GM23248 (cell line): Measurements from ENCODE around the gene ZFAND6. TPM values are rescaled to one million over a fixed set of nuclear protein-coding genes. Genes with fewer than 3 reads are reported as not detected.

Experiments used
- DNase-seq: peaks from one replicate; pipeline ENCODE4 v3.0.0-alpha.2; 2015
- H2AFZ ChIP-seq: fragments of 200-600 bp; sonication (generic); 2 replicates; pipeline ENCODE4 v1.6.1; 2016; ENCODE audit warnings: antibody characterized with exemption
- H3F3A ChIP-seq: fragments of 200-600 bp; sonication (generic); 2 replicates; pipeline ENCODE4 v1.6.1; 2016; ENCODE audit warnings: mild to moderate bottlenecking, antibody characterized with exemption, mixed run types; ENCODE audit not compliant: insufficient read depth
- H3K27ac ChIP-seq: fragments of 200-600 bp; sonication (generic); 2 replicates; pipeline ENCODE4 v1.5.1; 2016; ENCODE audit warnings: mild to moderate bottlenecking
- H3K27me3 ChIP-seq: fragments of 200-600 bp; sonication (generic); replicated peaks from 2 replicates; pipeline ENCODE4 v1.6.1; 2016; ENCODE audit warnings: mild to moderate bottlenecking; ENCODE audit not compliant: insufficient read depth
- H3K36me3 ChIP-seq: fragments of 200-600 bp; sonication (generic); 2 replicates; pipeline ENCODE4 v1.6.1; 2016; ENCODE audit warnings: low read depth, mild to moderate bottlenecking
- H3K4me1 ChIP-seq: fragments of 200-600 bp; sonication (generic); 2 replicates; pipeline ENCODE4 v1.6.1; 2016; ENCODE audit warnings: mild to moderate bottlenecking; ENCODE audit not compliant: insufficient read depth
- H3K4me2 ChIP-seq: fragments of 200-600 bp; sonication (generic); one replicate; pipeline ENCODE4 v1.6.1; 2016; ENCODE audit warnings: mild to moderate bottlenecking; ENCODE audit not compliant: unreplicated experiment
- H3K4me3 ChIP-seq: fragments of 200-600 bp; sonication (generic); 2 replicates; pipeline ENCODE4 v1.5.1; 2016; ENCODE audit warnings: mild to moderate bottlenecking
- H3K79me2 ChIP-seq: fragments of 200-600 bp; sonication (generic); 2 replicates; pipeline ENCODE4 v1.6.1; 2016; ENCODE audit warnings: mild to moderate bottlenecking; ENCODE audit not compliant: insufficient read depth
- H3K9ac ChIP-seq: fragments of 200-600 bp; sonication (generic); 2 replicates; pipeline ENCODE4 v1.6.1; 2016; ENCODE audit warnings: mild to moderate bottlenecking
- H3K9me2 ChIP-seq: fragments of 200-600 bp; sonication (generic); 2 replicates; pipeline ENCODE4 v1.6.1; 2016; ENCODE audit warnings: mixed run types, mild to moderate bottlenecking, moderate library complexity; ENCODE audit not compliant: insufficient read depth
- H3K9me3 ChIP-seq: fragments of 200-600 bp; sonication (generic); one replicate; pipeline ENCODE4 v1.6.1; 2017; ENCODE audit warnings: low read depth
- H4K20me1 ChIP-seq: fragments of 200-600 bp; sonication (generic); 2 replicates; pipeline ENCODE4 v1.6.0; 2016; ENCODE audit not compliant: insufficient read depth
- EZH2 ChIP-seq: fragments of 200-600 bp; sonication (generic); IDR thresholded peaks from 2 replicates; pipeline ENCODE4 v1.6.1; 2018; ENCODE audit warnings: antibody characterized with exemption, mild to moderate bottlenecking; ENCODE audit not compliant: insufficient read depth, poor library complexity, severe bottlenecking
- EZH2phosphoT487 ChIP-seq: fragments of 200-600 bp; sonication (generic); IDR thresholded peaks from 2 replicates; pipeline ENCODE4 v1.6.1; 2018; ENCODE audit warnings: antibody characterized with exemption, moderate library complexity, mild to moderate bottlenecking, low read depth; ENCODE audit not compliant: insufficient read depth
- WGBS, 2 experiments: methylation state at CpG; one replicate each; pipeline ENCODE4 v1.1.6; 2015 to 2017; ENCODE audit warnings: low lambda C conversion rate in 2 of 2, low coverage in 1 of 2; ENCODE audit errors: missing lambda C conversion rate in 2 of 2; 5-methylcytosine and 5-hydroxymethylcytosine counted together
- in situ Hi-C: fragments of 300-500 bp; cut with MboI; formaldehyde crosslinking; loops from 2 replicates; pipeline ENCODE4 v1.15.0; 2020
- polyA plus RNA-seq: library from polyadenylated mRNA; unstranded; fragments of >200 nt; fragmentation: Nextera tagmentation; extraction: Ambion mirVana; gene quantifications from 2 replicates; pipeline ENCODE4 v1.2.1, GENCODE V29; 2016
- total RNA-seq: library from RNA; depleted of rRNA; stranded (reverse); fragments of >200 nt; shearing (Covaris generic); gene quantifications from 2 replicates; pipeline ENCODE4 v1.2.3, GENCODE V29; 2014

Gene ZFAND6
- total and polyA plus RNA-seq, 2 experiments from 2014 or later: 101 to 104 TPM

DNA sequence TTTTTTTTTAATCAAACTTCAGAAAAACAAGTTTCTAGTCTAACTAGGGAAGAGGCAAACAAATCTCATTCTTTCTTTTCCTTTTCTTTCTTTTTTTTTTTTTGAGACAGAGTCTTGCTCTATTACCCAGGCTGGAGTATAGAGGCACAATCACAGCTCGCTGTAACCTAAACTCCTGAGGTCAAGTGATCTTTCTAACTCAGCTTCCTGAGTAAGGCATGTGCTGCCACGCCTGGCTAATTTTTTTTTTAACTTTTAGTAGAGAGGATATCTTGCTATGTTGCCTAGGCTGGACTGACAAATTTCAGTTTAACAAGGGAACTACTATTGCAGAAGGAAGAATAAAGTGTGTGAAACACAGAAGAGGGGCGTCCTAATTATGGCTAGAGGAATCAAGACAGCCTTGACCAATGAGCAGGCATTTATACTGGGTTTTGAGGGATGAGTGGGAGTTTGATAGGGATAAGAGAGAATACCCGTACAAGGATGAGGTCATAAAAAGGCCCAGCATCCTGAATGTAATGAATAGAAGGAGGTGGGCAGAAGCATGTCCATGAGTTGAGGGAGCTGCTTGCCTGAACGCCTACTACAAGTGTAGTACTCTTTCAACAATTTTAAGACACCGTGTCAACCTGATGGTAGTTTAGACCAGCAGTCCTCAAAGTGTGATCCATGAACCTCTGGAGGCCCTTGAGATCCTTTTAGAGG is 6.7 kb upstream of the ZFAND6 start:
- Histone ChIP-seq H3K27ac (no peak overlapping the region), H3K9ac (no peak overlapping the region), H3K36me3 (no peaks in the 10 kb centered on the region), H3K4me3 (no peak overlapping the region), H3K4me1 (no peaks in the 10 kb centered on the region), H3K4me2 (no peak overlapping the region), H4K20me1 (no peaks in the 10 kb centered on the region), H2AFZ (no peak overlapping the region), H3K9me2 (no peaks in the 10 kb centered on the region), H3K79me2 (no peaks in the 10 kb centered on the region), H3K9me3 (no peaks in the 10 kb centered on the region), H3F3A (no peaks in the 10 kb centered on the region), H3K27me3 (no peaks in the 10 kb centered on the region)
- in situ Hi-C loops: no loop called here
- no peak for TF ChIP-seq EZH2phosphoT487
- TF ChIP-seq EZH2: no peak
- 75 to 76% methylated on average over 6 of the region's 6 CpGs for WGBS, 2 experiments
- no peak for DNase-seq

DNA sequence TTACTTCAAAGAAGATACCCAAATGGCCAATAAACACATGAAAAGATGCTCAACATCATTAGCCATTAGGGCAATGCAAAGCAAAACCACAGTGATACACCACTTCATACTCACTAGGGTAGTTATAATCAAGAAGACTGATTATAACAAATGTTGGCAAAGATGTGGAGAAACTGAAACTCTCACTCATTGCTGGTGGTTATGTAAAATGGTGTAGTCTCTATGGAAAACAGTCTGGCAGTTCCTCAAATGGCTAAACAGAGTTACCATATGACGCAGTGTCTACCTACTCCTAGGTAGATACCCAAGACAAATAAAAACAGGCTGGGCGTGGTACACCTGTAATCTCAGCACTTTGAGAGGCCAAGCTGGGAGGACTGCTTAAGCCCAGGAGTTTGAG is 3.5 kb upstream of the ZFAND6 start:
- peaks cover 6% of the 10 kb centered on the region for H3F3A ChIP-seq
- TF ChIP-seq EZH2phosphoT487 (no peak), EZH2 (no peak)
- no peak for DNase-seq
- no peak overlapping the region for H3K27ac ChIP-seq
- no peaks in the 10 kb centered on the region for H3K9me2 ChIP-seq
- H3K79me2 ChIP-seq: peaks cover 4% of the 10 kb centered on the region
- WGBS, 2 experiments: 63 to 65% methylated on average over 2 of the region's 2 CpGs
- H3K9me3 ChIP-seq: no peaks in the 10 kb centered on the region
- no peaks in the 10 kb centered on the region for H4K20me1 ChIP-seq
- H3K4me1 ChIP-seq: no peaks in the 10 kb centered on the region
- H3K9ac ChIP-seq: no peak overlapping the region
- in situ Hi-C loops: no loop called here
- H3K4me3 ChIP-seq: no peak overlapping the region
- no peak overlapping the region for H3K4me2 ChIP-seq
- H3K36me3 ChIP-seq: no peaks in the 10 kb centered on the region
- H2AFZ ChIP-seq: no peak overlapping the region
- no peaks in the 10 kb centered on the region for H3K27me3 ChIP-seq

DNA sequence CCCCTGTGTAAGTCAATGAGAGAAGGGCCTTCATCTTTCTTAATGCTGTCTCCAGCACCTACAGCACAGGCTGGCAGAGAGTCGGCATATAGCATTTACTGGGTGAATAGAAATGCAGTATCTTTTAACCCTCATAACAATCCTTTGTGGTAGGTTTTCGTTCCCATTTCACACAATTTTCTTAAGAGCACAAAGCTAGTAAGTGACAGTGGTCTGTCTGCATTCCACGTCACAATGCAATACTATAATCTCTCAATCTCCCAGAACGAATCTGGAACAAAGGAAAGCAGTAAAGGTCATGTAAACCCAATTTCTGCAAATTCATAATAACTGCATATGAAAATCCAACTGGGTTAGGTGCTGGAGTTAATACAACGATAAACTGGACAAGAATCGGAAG is 1.4 kb upstream of the ZFAND6 start:
- H3K79me2 ChIP-seq: peaks cover 25% of the 10 kb centered on the region
- no peak overlapping the region for H3K9ac ChIP-seq
- no peaks in the 10 kb centered on the region for H3K9me2 ChIP-seq
- no peak for TF ChIP-seq EZH2phosphoT487
- no peak for TF ChIP-seq EZH2
- DNase-seq: no peak
- no peaks in the 10 kb centered on the region for H3K36me3 ChIP-seq
- H2AFZ ChIP-seq: no peak overlapping the region
- H3K27ac ChIP-seq: no peak overlapping the region
- in situ Hi-C loops: no loop called here
- H3K4me3 ChIP-seq: no peak overlapping the region
- WGBS, 2 experiments: 48% methylated on average over 6 of the region's 6 CpGs
- no peaks in the 10 kb centered on the region for H3K27me3 ChIP-seq
- H3K4me2 ChIP-seq: no peak overlapping the region
- H4K20me1 ChIP-seq: no peaks in the 10 kb centered on the region
- no peaks in the 10 kb centered on the region for H3K9me3 ChIP-seq
- peaks cover 17% of the 10 kb centered on the region for H3K4me1 ChIP-seq
- H3F3A ChIP-seq: peaks cover 8% of the 10 kb centered on the region

DNA sequence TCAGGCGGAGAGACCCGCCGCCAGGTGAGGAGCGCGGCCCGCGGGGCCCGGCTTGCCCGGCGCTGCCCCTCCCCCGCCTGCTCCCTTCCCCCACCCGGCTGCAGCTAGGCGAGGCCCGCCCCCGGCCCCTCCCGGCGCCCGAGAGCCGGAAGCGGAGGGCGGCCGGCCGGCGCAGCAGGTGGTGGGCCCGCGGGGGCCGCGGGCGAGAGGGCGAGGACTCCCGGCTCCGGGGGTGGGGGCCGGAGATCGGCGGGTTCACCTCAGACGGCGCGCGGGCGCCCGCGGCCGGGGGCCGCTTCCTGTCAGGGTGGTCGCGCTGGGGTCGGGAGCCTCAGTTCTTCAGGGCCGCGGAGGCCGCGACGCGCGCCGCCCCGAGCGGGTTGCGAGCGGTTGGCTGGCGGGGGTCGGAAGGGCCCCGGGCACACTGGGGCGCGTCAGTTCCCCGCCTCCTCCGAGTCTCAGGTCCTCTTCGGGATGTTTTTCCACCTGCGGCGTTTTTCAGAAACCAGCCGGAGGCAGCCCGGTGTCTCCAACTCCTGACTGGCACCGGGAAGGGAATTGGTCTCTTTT is 395 bp downstream of the ZFAND6 start:
- TF ChIP-seq EZH2phosphoT487 (no peak), EZH2 (no peak)
- Histone ChIP-seq H3K36me3 (no peaks in the 10 kb centered on the region), H3K9me3 (no peaks in the 10 kb centered on the region), H3K27me3 (no peaks in the 10 kb centered on the region), H3K27ac (peak overlapping the region; percentile 89), H3K4me3 (peak overlapping the region; percentile 80), H3K79me2 (peaks cover 44% of the 10 kb centered on the region), H3K4me1 (peaks cover 18% of the 10 kb centered on the region), H4K20me1 (no peaks in the 10 kb centered on the region), H3F3A (peaks cover 8% of the 10 kb centered on the region), H3K9me2 (no peaks in the 10 kb centered on the region), H3K4me2 (peak overlapping the region; percentile 97), H3K9ac (peak overlapping the region; percentile 88), H2AFZ (peak overlapping the region; percentile 68)
- DNase-seq: peak; percentile 81
- in situ Hi-C loops: no loop called here
- WGBS, 2 experiments: 0 to 1% methylated on average over 33 to 41 of the region's 72 CpGs
